GM12878 (cell line): Measurements from ENCODE around the gene SNN. TPM values are rescaled to one million over a fixed set of nuclear protein-coding genes. Genes with fewer than 3 reads are reported as not detected.
A peak's percentile ranks its signal among the peaks of the same experiment; 100 is the strongest.

Experiments used
- BACH1 ChIP-seq: fragments of 450-650 bp; IDR thresholded peaks from 2 replicates; pipeline ENCODE4 v1.6.1; 2017; ENCODE audit warnings: mild to moderate bottlenecking, borderline replicate concordance
- CHD4 ChIP-seq: fragments of 200-600 bp; sonication (generic); IDR thresholded peaks from 2 replicates; pipeline ENCODE4 v1.6.1; 2016; ENCODE audit warnings: mild to moderate bottlenecking
- FOS ChIP-seq: IDR thresholded peaks from 3 replicates; pipeline ENCODE4 v1.6.1; 2011; ENCODE audit warnings: borderline replicate concordance; ENCODE audit not compliant: insufficient read length; ENCODE audit errors: extremely low read depth
- MTA3 ChIP-seq: IDR thresholded peaks from 2 replicates; pipeline ENCODE4 v1.6.1; 2012; ENCODE audit warnings: low read length, inconsistent platforms, borderline replicate concordance
- MYB ChIP-seq: fragments of 150-350 bp; IDR thresholded peaks from 2 replicates; pipeline ENCODE4 v1.6.1; 2014; ENCODE audit warnings: mild to moderate bottlenecking, low read depth, low read length, borderline replicate concordance
- NR2C1 ChIP-seq: fragments of 450-650 bp; IDR thresholded peaks from 2 replicates; pipeline ENCODE4 v1.6.1; 2017; ENCODE audit warnings: antibody characterized with exemption, mild to moderate bottlenecking, moderate library complexity
- NR2F1 ChIP-seq: fragments of 450-650 bp; conservative IDR thresholded peaks from 2 replicates; pipeline ENCODE4 v1.6.1; 2017; ENCODE audit warnings: mild to moderate bottlenecking
- NRF1 ChIP-seq: conservative IDR thresholded peaks from 2 replicates; pipeline ENCODE4 v1.6.1; 2011; ENCODE audit warnings: mild to moderate bottlenecking, low read depth, low read length, improper control_type of control experiment
- PBX3 ChIP-seq: IDR thresholded peaks from 2 replicates; pipeline ENCODE4 v1.6.1; 2011; ENCODE audit warnings: mild to moderate bottlenecking, low read depth, low read length, moderate library complexity; ENCODE audit not compliant: insufficient replicate concordance
- POLR2AphosphoS5 ChIP-seq: IDR thresholded peaks from 2 replicates; pipeline ENCODE4 v1.6.1; 2011; ENCODE audit warnings: mild to moderate bottlenecking, low read length, inconsistent platforms
- SIX5 ChIP-seq: IDR thresholded peaks from 2 replicates; pipeline ENCODE4 v1.6.1; 2011; ENCODE audit warnings: mild to moderate bottlenecking, low read depth, low read length, moderate library complexity; ENCODE audit not compliant: severe bottlenecking
- SUZ12 ChIP-seq: fragments of 200-600 bp; sonication (generic); IDR thresholded peaks from one replicate; pipeline ENCODE4 v1.6.1; 2018; ENCODE audit warnings: antibody characterized with exemption, mild to moderate bottlenecking; ENCODE audit not compliant: unreplicated experiment
- YBX1 ChIP-seq: fragments of 450-650 bp; IDR thresholded peaks from 2 replicates; pipeline ENCODE4 v1.6.1; 2016; ENCODE audit warnings: antibody characterized with exemption
- ZBTB4 ChIP-seq: fragments of 450-650 bp; formaldehyde crosslinking; IDR thresholded peaks from 2 replicates; pipeline ENCODE4 v1.4.0; 2022; ENCODE audit warnings: mild to moderate bottlenecking, moderate library complexity
- ZNF207 ChIP-seq: fragments of 450-650 bp; IDR thresholded peaks from 2 replicates; pipeline ENCODE4 v1.6.1; 2014; ENCODE audit warnings: antibody characterized with exemption, mild to moderate bottlenecking, borderline replicate concordance
- polyA plus RNA-seq, 11 experiments: library from polyadenylated mRNA; depleted of rRNA in 4 of 11; unstranded in 6 of 11; stranded (reverse) in 5 of 11; fragments of >200 nt; fragmentation: Nextera tagmentation in 4 of 11; fragmentation: Illumina TruSeq in 1 of 11; extraction: Ambion mirVana in 4 of 11; extraction: Trizol in 1 of 11; gene quantifications; 1 replicate in 1 of 11; 2 replicates in 10 of 11; pipeline versions ENCODE4 v1.2.1 to v1.2.3, GENCODE V29; 2011 to 2016; ENCODE audit warnings: inconsistent platforms in 2 of 11, missing spikeins in 2 of 11, low read depth in 1 of 11
- total RNA-seq, 4 experiments: library from RNA; depleted of rRNA in 3 of 4; stranded (reverse); fragments of >200 nt in 3 of 4; fragmentation: Illumina TruSeq in 1 of 4; extraction: Trizol in 1 of 4; gene quantifications; 2 replicates each; pipeline versions ENCODE4 v1.2.1 to v1.2.3, GENCODE V29; 2013 to 2021
- TF ChIP-seq, protein P1 (sequence below): IDR thresholded peaks from 2 replicates; pipeline ENCODE4 v1.6.1; 2011; ENCODE audit warnings: low read depth, mild to moderate bottlenecking, low read length, moderate library complexity, borderline replicate concordance; ENCODE audit errors: extremely low read depth
- TF ChIP-seq, protein P2 (sequence below): fragments of 450-650 bp; IDR thresholded peaks from 2 replicates; pipeline ENCODE4 v1.6.1; 2018; ENCODE audit warnings: borderline replicate concordance, mild to moderate bottlenecking; ENCODE audit not compliant: partially characterized antibody
- TF ChIP-seq, protein P3 (sequence below): IDR thresholded peaks from 2 replicates; pipeline ENCODE4 v1.6.1; 2012; ENCODE audit warnings: low read depth, low read length, improper control_type of control experiment

The SNN gene
- total and polyA plus RNA-seq, 10 of the 15 experiments (the other 5 are each of a cell fraction or from before 2014, with no cell fraction given): 2.2 to 43.4 (median 27.8) TPM

GRCh38 chr16:11670171-11671131 is 2.2 kb downstream of the SNN start (continued):
- TF ChIP-seq SUZ12 (no peak), FOS (no peak), NR2C1 (no peak), NRF1 (no peak), SIX5 (no peak), PBX3 (no peak), POLR2AphosphoS5 (0 out of 2 replicates have a peak, but pooled peaks have one; percentile 6), BACH1 (no peak; the same call in 1 of the 2 replicates), NR2F1 (peak; percentile 79), ZNF207 (no peak), ZBTB4 (CRISPR knock-in tag) (no peak), MTA3 (no peak), YBX1 (no peak), CHD4 (no peak), MYB (no peak)
- TF ChIP-seq, protein P1, sequence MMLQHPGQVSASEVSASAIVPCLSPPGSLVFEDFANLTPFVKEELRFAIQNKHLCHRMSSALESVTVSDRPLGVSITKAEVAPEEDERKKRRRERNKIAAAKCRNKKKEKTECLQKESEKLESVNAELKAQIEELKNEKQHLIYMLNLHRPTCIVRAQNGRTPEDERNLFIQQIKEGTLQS: no peak
- TF ChIP-seq, protein P2, sequence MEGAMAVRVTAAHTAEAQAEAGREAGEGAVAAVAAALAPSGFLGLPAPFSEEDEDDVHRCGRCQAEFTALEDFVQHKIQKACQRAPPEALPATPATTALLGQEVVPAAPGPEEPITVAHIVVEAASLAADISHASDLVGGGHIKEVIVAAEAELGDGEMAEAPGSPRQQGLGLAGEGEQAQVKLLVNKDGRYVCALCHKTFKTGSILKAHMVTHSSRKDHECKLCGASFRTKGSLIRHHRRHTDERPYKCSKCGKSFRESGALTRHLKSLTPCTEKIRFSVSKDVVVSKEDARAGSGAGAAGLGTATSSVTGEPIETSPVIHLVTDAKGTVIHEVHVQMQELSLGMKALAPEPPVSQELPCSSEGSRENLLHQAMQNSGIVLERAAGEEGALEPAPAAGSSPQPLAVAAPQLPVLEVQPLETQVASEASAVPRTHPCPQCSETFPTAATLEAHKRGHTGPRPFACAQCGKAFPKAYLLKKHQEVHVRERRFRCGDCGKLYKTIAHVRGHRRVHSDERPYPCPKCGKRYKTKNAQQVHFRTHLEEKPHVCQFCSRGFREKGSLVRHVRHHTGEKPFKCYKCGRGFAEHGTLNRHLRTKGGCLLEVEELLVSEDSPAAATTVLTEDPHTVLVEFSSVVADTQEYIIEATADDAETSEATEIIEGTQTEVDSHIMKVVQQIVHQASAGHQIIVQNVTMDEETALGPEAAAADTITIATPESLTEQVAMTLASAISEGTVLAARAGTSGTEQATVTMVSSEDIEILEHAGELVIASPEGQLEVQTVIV: no peak
- TF ChIP-seq, protein P3, sequence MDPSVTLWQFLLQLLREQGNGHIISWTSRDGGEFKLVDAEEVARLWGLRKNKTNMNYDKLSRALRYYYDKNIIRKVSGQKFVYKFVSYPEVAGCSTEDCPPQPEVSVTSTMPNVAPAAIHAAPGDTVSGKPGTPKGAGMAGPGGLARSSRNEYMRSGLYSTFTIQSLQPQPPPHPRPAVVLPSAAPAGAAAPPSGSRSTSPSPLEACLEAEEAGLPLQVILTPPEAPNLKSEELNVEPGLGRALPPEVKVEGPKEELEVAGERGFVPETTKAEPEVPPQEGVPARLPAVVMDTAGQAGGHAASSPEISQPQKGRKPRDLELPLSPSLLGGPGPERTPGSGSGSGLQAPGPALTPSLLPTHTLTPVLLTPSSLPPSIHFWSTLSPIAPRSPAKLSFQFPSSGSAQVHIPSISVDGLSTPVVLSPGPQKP: no peak
- TF ChIP-seq, all 136 proteins: peak for 25
